OCI-LY1 (cell line): ENCODE data around the gene PKNOX2.

Source experiments
- H2AFZ ChIP-seq: fragments of 200-600 bp; sonication (generic), shearing (Covaris generic); 2 replicates; pipeline ENCODE4 v1.6.0; 2014; ENCODE audit warnings: antibody characterized with exemption, mild to moderate bottlenecking, low read length
- H3F3A ChIP-seq: fragments of 200-600 bp; sonication (generic), shearing (Covaris generic); 2 replicates; pipeline ENCODE4 v1.6.0; 2014; ENCODE audit warnings: mild to moderate bottlenecking, antibody characterized with exemption, low read length, moderate library complexity; ENCODE audit not compliant: insufficient read depth
- H3K27ac ChIP-seq: fragments of 200-600 bp; sonication (generic); 2 replicates; pipeline ENCODE4 v1.5.1; 2014; ENCODE audit warnings: low read length, mixed run types, mild to moderate bottlenecking, low read depth; ENCODE audit not compliant: poor library complexity, severe bottlenecking
- H3K27me3 ChIP-seq: fragments of 200-600 bp; sonication (generic); 2 replicates; pipeline ENCODE4 v1.6.0; 2014; ENCODE audit warnings: antibody characterized with exemption, mild to moderate bottlenecking, low read length, moderate library complexity; ENCODE audit not compliant: insufficient read depth
- H3K36me3 ChIP-seq: fragments of 200-600 bp; sonication (generic); 2 replicates; pipeline ENCODE4 v1.6.1; 2014; ENCODE audit warnings: mild to moderate bottlenecking, antibody characterized with exemption, low read length, moderate library complexity, mixed read lengths; ENCODE audit not compliant: insufficient read depth
- H3K4me1 ChIP-seq: fragments of 200-600 bp; sonication (generic); 2 replicates; pipeline ENCODE4 v1.5.1; 2014; ENCODE audit warnings: mild to moderate bottlenecking, low read length, moderate library complexity; ENCODE audit not compliant: insufficient read depth, severe bottlenecking
- H3K4me2 ChIP-seq: fragments of 200-600 bp; sonication (generic), shearing (Covaris generic); 2 replicates; pipeline ENCODE4 v1.6.1; 2014; ENCODE audit warnings: low read length
- H3K4me3 ChIP-seq: fragments of 200-600 bp; sonication (generic); 2 replicates; pipeline ENCODE4 v1.5.1; 2014; ENCODE audit warnings: low read length, low read depth, mild to moderate bottlenecking, mixed read lengths; ENCODE audit not compliant: poor library complexity, severe bottlenecking
- H3K79me2 ChIP-seq: fragments of 200-600 bp; shearing (Covaris generic); 2 replicates; pipeline ENCODE4 v1.6.1; 2016; ENCODE audit warnings: mixed run types, low read length, mixed read lengths; ENCODE audit not compliant: insufficient read depth
- H3K9ac ChIP-seq: fragments of 200-600 bp; sonication (generic), shearing (Covaris generic); 2 replicates; pipeline ENCODE4 v1.6.1; 2014; ENCODE audit warnings: mild to moderate bottlenecking, low read length, mixed read lengths
- H3K9me2 ChIP-seq: fragments of 200-600 bp; sonication (generic), shearing (Covaris generic); 2 replicates; pipeline ENCODE4 v1.6.1; 2014; ENCODE audit warnings: low read depth, mild to moderate bottlenecking, low read length, mixed read lengths
- H3K9me3 ChIP-seq: fragments of 200-600 bp; shearing (Covaris generic); 2 replicates; pipeline ENCODE4 v1.6.1; 2014; ENCODE audit warnings: low read length, mixed read lengths
- H4K20me1 ChIP-seq: fragments of 200-600 bp; sonication (generic), shearing (Covaris generic); 2 replicates; pipeline ENCODE4 v1.6.0; 2016; ENCODE audit warnings: mild to moderate bottlenecking, low read length; ENCODE audit not compliant: insufficient read depth
- CTCF ChIP-seq: fragments of 200-600 bp; sonication (generic), shearing (Covaris generic); IDR thresholded peaks from 2 replicates; pipeline ENCODE4 v1.5.1; 2017; ENCODE audit warnings: mild to moderate bottlenecking, antibody characterized with exemption, low read length, moderate library complexity, mixed read lengths
- EZH2 ChIP-seq: fragments of 200-600 bp; sonication (generic), shearing (Covaris generic); IDR thresholded peaks from 2 replicates; pipeline ENCODE4 v1.8.0; 2017; ENCODE audit warnings: borderline replicate concordance, mixed run types, mild to moderate bottlenecking, antibody characterized with exemption, low read length, moderate library complexity, mixed read lengths

PKNOX2 gene

DNA sequence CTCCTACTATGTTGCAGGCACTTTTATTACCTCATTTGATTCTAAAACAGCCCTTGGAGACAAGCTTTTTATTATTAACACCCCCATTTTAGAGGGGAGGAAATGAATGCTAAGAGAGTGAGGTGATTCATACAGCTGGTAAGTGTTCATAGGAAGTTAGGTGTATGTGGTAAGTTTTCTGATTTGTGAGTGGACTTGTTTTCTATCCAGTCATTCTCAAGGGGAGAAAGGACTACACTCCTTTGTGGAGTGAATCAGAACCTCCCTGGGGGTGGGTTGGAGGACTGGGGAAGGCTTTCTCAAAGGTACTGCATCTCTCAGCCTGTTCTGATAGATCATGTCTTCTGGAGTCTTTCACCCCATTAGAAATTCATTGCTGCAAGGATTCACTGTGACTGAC lies 23.5 kb downstream of the PKNOX2 start:
- H3F3A ChIP-seq = no peaks in the 10 kb centered on the region
- no peak overlapping the region for H3K4me2 ChIP-seq
- no peak overlapping the region for H3K4me3 ChIP-seq
- H3K4me1 ChIP-seq = no peaks in the 10 kb centered on the region
- H3K36me3 ChIP-seq = no peaks in the 10 kb centered on the region
- no peak overlapping the region for H2AFZ ChIP-seq
- TF ChIP-seq EZH2 = no peak
- no peak for TF ChIP-seq CTCF
- H3K79me2 ChIP-seq = no peaks in the 10 kb centered on the region
- no peaks in the 10 kb centered on the region for H3K27me3 ChIP-seq
- no peaks in the 10 kb centered on the region for H3K9me3 ChIP-seq
- no peak overlapping the region for H3K9ac ChIP-seq
- no peaks in the 10 kb centered on the region for H4K20me1 ChIP-seq
- H3K27ac ChIP-seq = no peak overlapping the region
- H3K9me2 ChIP-seq = no peaks in the 10 kb centered on the region

- H2AFZ ChIP-seq = no peak overlapping the region
- H3K4me1 ChIP-seq = no peaks in the 10 kb centered on the region
- H3K9me3 ChIP-seq = no peaks in the 10 kb centered on the region
Observed at GRCh38 chr11:125190566-125190965, 26.0 kb downstream of the PKNOX2 start.

GRCh38 chr11:125192183-125192582 lies 27.6 kb downstream of the PKNOX2 start:
- Histone ChIP-seq H3K4me3 (no peak overlapping the region), H3K9me2 (no peaks in the 10 kb centered on the region), H3K27ac (no peak overlapping the region), H4K20me1 (no peaks in the 10 kb centered on the region), H3K36me3 (no peaks in the 10 kb centered on the region), H2AFZ (no peak overlapping the region), H3K9ac (no peak overlapping the region), H3F3A (no peaks in the 10 kb centered on the region), H3K4me1 (no peaks in the 10 kb centered on the region), H3K27me3 (no peaks in the 10 kb centered on the region), H3K9me3 (no peaks in the 10 kb centered on the region), H3K4me2 (no peak overlapping the region), H3K79me2 (no peaks in the 10 kb centered on the region)
- TF ChIP-seq CTCF = no peak

More at GRCh38 chr11:125190566-125190965, 26.0 kb downstream of the PKNOX2 start:
- H3K9me2 ChIP-seq = no peaks in the 10 kb centered on the region
- no peaks in the 10 kb centered on the region for H4K20me1 ChIP-seq
- H3K27me3 ChIP-seq = no peaks in the 10 kb centered on the region
- H3K4me2 ChIP-seq = no peak overlapping the region
- no peaks in the 10 kb centered on the region for H3K79me2 ChIP-seq
- no peaks in the 10 kb centered on the region for H3F3A ChIP-seq
- no peak overlapping the region for H3K27ac ChIP-seq
- H3K36me3 ChIP-seq = no peaks in the 10 kb centered on the region
- H3K4me3 ChIP-seq = no peak overlapping the region
- no peak for TF ChIP-seq CTCF
- no peak for TF ChIP-seq EZH2
- no peak overlapping the region for H3K9ac ChIP-seq
